Motor neuron (in vitro differentiated cells): Measurements from ENCODE around the gene GCDH. TPM values are rescaled to one million over a fixed set of nuclear protein-coding genes. Genes with fewer than 3 reads are reported as not detected.
A peak's percentile ranks its signal among the peaks of the same experiment; 100 is the strongest.
"Not testable (repeated sequence)": the region's sequence is repeated elsewhere in the genome, so short reads cannot be mapped to it uniquely, and the experiment has no call there.

ENCODE experiments used
- ATAC-seq, 8 experiments: fragments of 200-7000 bp; cut with Tn5 transposase; replicated peaks in 6 of 8; 2 replicates each; pipeline ENCODE4 v1.8.0; 2021; ENCODE audit warnings: mild to moderate bottlenecking in 8 of 8, moderate library complexity in 8 of 8
- H3K27ac ChIP-seq, 2 donors: fragments of 250-450 bp; sonication (Bioruptor Pico); 2 replicates each; pipeline ENCODE4 v1.9.0; 2021; ENCODE audit warnings: antibody characterized with exemption in 2 of 2, mild to moderate bottlenecking in 2 of 2, moderate library complexity in 1 of 2
- H3K4me1 ChIP-seq, 2 donors: fragments of 250-450 bp; sonication (Bioruptor Pico); replicated peaks in 1 of 2; 2 replicates each; pipeline ENCODE4 v1.6.1; 2021; ENCODE audit warnings: antibody characterized with exemption in 2 of 2, mild to moderate bottlenecking in 2 of 2, moderate library complexity in 1 of 2
- H3K4me3 ChIP-seq, 5 donors: fragments of 250-450 bp; sonication (Bioruptor Pico); 2 replicates each; pipeline ENCODE4 v1.9.0; 2021; ENCODE audit warnings: antibody characterized with exemption in 5 of 5, mild to moderate bottlenecking in 5 of 5, moderate library complexity in 4 of 5
- WGBS, 10 experiments: fragments of 450-650 bp; shearing (Covaris generic); methylation state at CpG; one replicate each; pipeline ENCODE4 v1.0.0; 2022; 5-methylcytosine and 5-hydroxymethylcytosine counted together
- in situ Hi-C, 9 experiments: fragments of 400-800 bp; cut with MboI; loops; one replicate each; pipeline ENCODE4 v1.15.0; 2021; ENCODE audit warnings: low sequenced_read_pairs in 9 of 9, low pct_unique_long_range_greater_than_20kb in 2 of 9; ENCODE audit not compliant: unreplicated experiment in 9 of 9
- total RNA-seq, 8 experiments: library from RNA; unstranded; fragments of 300-600 nt; gene quantifications; 2 replicates each; pipeline versions ENCODE4 v1.2.3 to v1.2.4, GENCODE V29; 2022

Gene GCDH
- total RNA-seq, result 10 to 100 TPM in 5 of 8 experiments, 1 to 10 TPM in 3; 6.4 to 42.4 (median 17.4) TPM

DNA sequence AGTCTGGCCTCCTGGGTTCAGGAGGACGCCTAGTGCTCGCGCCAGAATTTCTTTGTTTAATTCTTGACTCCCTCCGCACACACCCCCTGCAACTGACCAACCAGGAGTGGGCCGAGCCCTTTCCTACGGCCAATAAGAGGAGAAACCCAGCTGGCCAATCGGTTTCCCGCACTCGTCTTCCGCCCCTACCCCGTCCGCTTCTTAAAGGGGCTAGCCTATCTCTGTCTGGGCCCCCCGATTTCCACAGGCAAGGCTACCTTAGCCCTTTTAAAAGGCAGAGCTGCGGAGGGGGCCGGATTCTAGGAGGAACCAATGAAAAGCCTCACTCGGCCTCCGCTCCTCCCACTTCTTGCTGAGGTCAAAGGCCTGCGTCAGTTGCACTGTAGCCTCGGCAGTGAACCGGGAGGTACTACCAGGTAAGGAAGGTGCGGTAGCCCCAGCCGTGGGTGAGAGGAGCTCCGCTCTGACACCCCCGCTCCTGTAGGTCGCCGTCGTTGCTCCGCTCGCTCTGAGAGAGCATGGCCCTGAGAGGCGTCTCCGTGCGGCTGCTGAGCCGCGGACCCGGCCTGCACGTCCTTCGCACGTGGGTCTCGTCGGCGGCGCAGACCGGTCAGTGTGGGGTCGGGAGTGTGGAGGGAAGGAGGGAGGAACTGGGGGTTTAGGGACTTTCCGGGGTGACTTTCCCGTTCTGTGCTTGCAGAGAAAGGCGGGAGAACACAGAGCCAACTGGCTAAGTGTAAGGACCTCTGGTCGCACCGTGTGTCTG is at the start of gene GCDH:
Gene GCDH, plus strand, starts transcription at position 374 of the 766 bp plus-strand sequence. Its CDS starts 145 bp downstream, at position 519.
- 0 to 2% (median 0%) methylated on average over 2 to 13 of the region's 49 CpGs; no CpG with 5 or more reads in 4 of the 10 experiments for WGBS, 10 experiments
- Histone ChIP-seq H3K4me3 (peak within 1 kb of the TSS; percentile 78 to 87 (median 85)), H3K4me1 (peaks cover 2 to 5% of the 10 kb centered on the region in 2 donors), H3K27ac (no peak within 1 kb of the TSS)
- in situ Hi-C loops, result no loop called here
- peak; percentile 95 to 98 (median 97) for ATAC-seq

- Histone ChIP-seq H3K4me1 (peaks cover 25 to 29% of the 10 kb centered on the region in 2 donors), H3K27ac (no peak overlapping the region), H3K4me3 (no peak overlapping the region)
- no peak for ATAC-seq
- in situ Hi-C loops, result loop anchor here in 1 of 9 experiments (10.0 kb wide), 1 partner anchor 78 kb away; no protein-coding TSS in a partner anchor
- 84 to 92% (median 90%) methylated on average over 2 to 8 of the region's 18 CpGs; no CpG with 5 or more reads in 6 of the 10 experiments for WGBS, 10 experiments
Observed at GRCh38 chr19:12842511-12842910, 48.4 kb upstream of the GCDH start.

DNA sequence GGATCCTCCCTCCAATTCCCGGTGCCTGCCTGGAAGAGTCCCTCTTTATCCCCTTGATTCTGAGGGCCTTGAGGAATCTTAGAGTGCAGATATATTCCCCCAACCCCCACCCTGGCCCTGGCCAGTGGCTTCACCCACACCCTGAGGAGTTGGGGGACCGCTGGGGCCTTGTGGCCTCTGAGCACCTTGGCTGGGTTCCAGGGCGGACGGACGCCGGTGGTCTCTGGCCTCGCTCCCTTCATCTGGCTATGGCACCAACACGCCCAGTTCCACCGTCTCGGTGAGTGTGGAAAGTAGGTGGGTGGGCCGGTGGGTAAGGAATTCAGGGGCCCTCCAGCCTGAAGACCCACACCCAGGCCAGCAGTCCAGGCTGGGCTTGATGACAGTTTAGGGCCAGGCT is 47.6 kb upstream of the GCDH start:
- 55 to 100% (median 60%) methylated on average over 1 to 4 of the region's 11 CpGs; no CpG with 5 or more reads in 7 of the 10 experiments for WGBS, 10 experiments
- H3K4me1 ChIP-seq, result peaks cover 25 to 26% of the 10 kb centered on the region in 2 donors
- H3K27ac ChIP-seq, result no peak overlapping the region
- no peak for ATAC-seq
- in situ Hi-C loops, result loop anchor here in 1 of 9 experiments (10.0 kb wide), 1 partner anchor 79 kb away; no protein-coding TSS in a partner anchor
- H3K4me3 ChIP-seq, result no peak overlapping the region

- no peak overlapping the region for H3K27ac ChIP-seq
- in situ Hi-C loops, result loop anchor here in 1 of 9 experiments (10.0 kb wide), 1 partner anchor 79 kb away; no protein-coding TSS in a partner anchor
- peak in 3 of 8 experiments; percentile 2 to 21 (median 10) for ATAC-seq
- H3K4me1 ChIP-seq, result peaks cover 24 to 26% of the 10 kb centered on the region in 2 donors
- WGBS, 10 experiments, result 40 to 100% (median 87%) methylated on average over 1 to 3 of the region's 3 CpGs; no CpG with 5 or more reads in 2 of the 10 experiments
- no peak overlapping the region for H3K4me3 ChIP-seq
Observed at GRCh38 chr19:12843999-12844732, 46.8 kb upstream of the GCDH start.

DNA sequence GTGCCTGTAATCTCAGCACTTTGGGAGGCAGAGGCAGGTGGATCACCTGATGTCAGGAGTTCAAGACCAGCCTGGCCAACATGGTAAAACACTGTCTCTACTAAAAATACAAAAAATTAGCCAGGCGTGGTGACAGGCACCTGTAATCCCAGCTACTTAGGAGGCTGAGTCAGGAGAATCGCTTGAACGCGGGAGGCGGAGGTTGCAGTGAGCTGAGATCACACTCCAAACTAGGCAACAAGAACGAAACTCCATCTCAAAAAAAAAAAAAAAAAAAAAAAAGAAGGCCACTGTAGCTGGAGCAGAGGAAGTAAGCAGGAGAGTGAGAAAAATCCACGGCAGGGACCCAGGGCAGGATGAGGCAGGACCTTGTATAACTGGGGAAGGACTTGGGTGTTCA is 44.3 kb upstream of the GCDH start:
- not testable (repeated sequence) for H3K4me3 ChIP-seq
- in situ Hi-C loops, result loop anchor here in 1 of 9 experiments (10.0 kb wide), 1 partner anchor 82 kb away; no protein-coding TSS in a partner anchor
- 60 to 100% (median 88%) methylated on average over 1 to 6 of the region's 7 CpGs for WGBS, 10 experiments

DNA sequence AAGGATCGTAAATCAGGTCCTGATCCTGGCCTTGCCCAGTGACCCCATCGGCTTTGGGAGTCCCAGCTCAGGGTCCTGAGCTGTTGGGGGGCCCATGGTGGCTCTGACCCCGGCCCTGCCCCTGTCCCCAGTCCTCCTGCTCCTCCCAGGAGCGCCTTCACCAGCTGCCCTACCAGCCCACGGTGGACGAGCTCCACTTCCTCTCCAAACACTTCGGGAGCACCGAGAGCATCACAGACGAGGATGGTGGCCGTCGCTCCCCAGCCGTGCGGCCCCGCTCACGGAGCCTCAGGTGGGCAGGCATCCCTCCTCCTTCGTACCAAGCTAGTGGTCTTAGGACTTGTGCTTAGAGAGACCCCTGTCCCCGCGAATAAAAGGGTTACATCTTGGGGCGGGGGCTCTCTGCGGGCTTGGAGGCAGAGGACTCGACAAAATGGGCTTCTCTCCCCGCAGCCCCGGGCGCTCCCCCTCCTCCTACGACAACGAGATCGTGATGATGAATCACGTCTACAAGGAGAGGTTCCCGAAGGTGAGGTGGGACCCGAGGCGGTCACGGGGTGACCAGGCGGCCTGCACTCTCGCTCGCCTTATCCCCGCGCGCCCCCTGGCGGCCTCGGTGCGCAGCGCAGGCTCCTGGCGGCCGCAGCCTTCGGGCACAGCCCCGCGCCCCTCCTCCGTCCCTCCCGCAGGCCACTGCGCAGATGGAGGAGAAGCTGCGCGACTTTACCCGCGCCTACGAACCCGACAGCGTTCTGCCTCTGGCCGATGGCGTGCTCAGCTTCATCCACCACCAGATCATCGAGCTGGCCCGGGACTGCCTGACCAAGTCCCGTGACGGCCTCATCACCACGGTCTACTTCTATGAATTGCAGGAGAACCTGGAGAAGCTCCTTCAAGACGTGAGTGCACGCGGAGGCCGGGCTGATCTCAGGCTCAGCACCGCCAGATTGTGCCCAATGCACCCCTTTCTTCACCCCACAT is 43.5 kb upstream of the GCDH start:
- peak; percentile 93 to 99 (median 94) for ATAC-seq
- Histone ChIP-seq H3K27ac (no peak overlapping the region), H3K4me1 (peaks cover 3 to 10% of the 10 kb centered on the region in 2 donors), H3K4me3 (peak overlapping the region in 2 of 5 donors; percentile 0 to 4)
- WGBS, 10 experiments, result 0 to 77% (median 14%) methylated on average over 1 to 12 of the region's 69 CpGs; no CpG with 5 or more reads in 4 of the 10 experiments
- in situ Hi-C loops, result loop anchor here in 1 of 9 experiments (10.0 kb wide), 1 partner anchor 83 kb away; no protein-coding TSS in a partner anchor

More for the DNA sequence above, 44.3 kb upstream of the GCDH start:
- ATAC-seq, result peak in 1 of 8 experiments; percentile 1
- H3K4me1 ChIP-seq, result peaks cover 9 to 15% of the 10 kb centered on the region in 2 donors
- H3K27ac ChIP-seq, result not testable (repeated sequence)

DNA sequence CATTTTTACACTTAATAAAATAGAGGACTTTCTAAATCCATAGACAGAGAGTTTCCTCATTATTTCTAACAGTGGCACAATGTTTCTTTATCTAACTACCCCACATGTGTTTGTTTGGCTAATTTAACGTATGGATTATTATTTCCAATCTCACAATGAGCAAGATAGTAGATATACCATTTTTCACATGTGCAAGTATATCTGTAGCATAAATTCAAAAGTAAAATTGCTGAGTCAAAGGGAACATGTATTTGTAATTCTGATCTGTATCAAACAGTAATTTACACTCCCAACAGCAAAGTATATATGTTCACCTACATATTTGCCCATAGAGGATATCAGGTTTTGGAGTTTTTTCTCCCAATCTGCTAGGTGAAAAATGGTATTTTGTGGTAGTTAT is 34.3 kb upstream of the GCDH start:
- ATAC-seq, result no peak
- Histone ChIP-seq H3K27ac (no peak overlapping the region), H3K4me1 (no peaks in the 10 kb centered on the region), H3K4me3 (no peak overlapping the region)
- 10 to 100% (median 85%) methylated on average over 1 of the region's 1 CpG; no CpG with 5 or more reads in 4 of the 10 experiments for WGBS, 10 experiments
- in situ Hi-C loops, result no loop called here

- no peak for ATAC-seq
- 20 to 93% (median 86%) methylated on average over 1 to 13 of the region's 35 CpGs for WGBS, 10 experiments
- no peaks in the 10 kb centered on the region for H3K4me1 ChIP-seq
- in situ Hi-C loops, result no loop called here
- no peak overlapping the region for H3K4me3 ChIP-seq
- H3K27ac ChIP-seq, result no peak overlapping the region
Observed at GRCh38 chr19:12858041-12858928, 32.7 kb upstream of the GCDH start.

DNA sequence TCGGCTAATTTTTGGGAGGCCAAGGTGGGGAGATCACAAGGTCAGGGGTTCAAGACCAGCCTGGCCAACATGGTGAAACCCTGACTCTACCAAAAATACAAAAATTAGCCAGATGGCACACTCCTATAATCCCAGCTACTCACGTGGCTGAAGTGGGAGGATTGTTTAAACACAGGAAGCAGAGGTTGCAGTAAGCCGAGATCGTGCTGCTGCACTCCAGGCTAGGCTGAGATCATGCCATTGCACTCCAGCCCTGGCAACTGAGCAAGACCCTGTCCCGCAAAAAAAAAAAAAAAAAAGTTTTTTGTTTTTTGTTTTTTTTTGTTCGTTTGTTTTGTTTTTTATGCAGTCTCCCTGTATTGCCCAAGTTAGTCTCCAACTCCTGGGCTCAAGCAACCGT is 31.4 kb upstream of the GCDH start:
- no peak for ATAC-seq
- in situ Hi-C loops, result no loop called here
- H3K27ac ChIP-seq, result no peak overlapping the region
- H3K4me1 ChIP-seq, result no peaks in the 10 kb centered on the region
- no peak overlapping the region for H3K4me3 ChIP-seq
- WGBS, 10 experiments, result 13 to 100% (median 81%) methylated on average over 1 to 5 of the region's 7 CpGs; no CpG with 5 or more reads in 1 of the 10 experiments

GRCh38 chr19:12864143-12864542 is 26.8 kb upstream of the GCDH start:
- ATAC-seq, result no peak
- Histone ChIP-seq H3K4me1 (peaks cover 0 to 5% of the 10 kb centered on the region in 2 donors), H3K27ac (no peak overlapping the region), H3K4me3 (no peak overlapping the region)
- 60 to 100% (median 87%) methylated on average over 1 to 3 of the region's 4 CpGs; no CpG with 5 or more reads in 4 of the 10 experiments for WGBS, 10 experiments
- in situ Hi-C loops, result no loop called here
